C4-2B (cell line): ENCODE data around the gene SP5.

Experiments used
- ZFX ChIP-seq: fragments of 450-650 bp; IDR thresholded peaks from 2 replicates; pipeline ENCODE4 v1.6.1; 2017
- TF ChIP-seq, protein P1 (sequence below): fragments of 450-650 bp; conservative IDR thresholded peaks from 2 replicates; pipeline ENCODE4 v1.5.1; 2017; ENCODE audit warnings: mild to moderate bottlenecking

GRCh38 chr2:170739048-170739447, 23.9 kb downstream of the SP5 start:
- TF ChIP-seq, protein P1, sequence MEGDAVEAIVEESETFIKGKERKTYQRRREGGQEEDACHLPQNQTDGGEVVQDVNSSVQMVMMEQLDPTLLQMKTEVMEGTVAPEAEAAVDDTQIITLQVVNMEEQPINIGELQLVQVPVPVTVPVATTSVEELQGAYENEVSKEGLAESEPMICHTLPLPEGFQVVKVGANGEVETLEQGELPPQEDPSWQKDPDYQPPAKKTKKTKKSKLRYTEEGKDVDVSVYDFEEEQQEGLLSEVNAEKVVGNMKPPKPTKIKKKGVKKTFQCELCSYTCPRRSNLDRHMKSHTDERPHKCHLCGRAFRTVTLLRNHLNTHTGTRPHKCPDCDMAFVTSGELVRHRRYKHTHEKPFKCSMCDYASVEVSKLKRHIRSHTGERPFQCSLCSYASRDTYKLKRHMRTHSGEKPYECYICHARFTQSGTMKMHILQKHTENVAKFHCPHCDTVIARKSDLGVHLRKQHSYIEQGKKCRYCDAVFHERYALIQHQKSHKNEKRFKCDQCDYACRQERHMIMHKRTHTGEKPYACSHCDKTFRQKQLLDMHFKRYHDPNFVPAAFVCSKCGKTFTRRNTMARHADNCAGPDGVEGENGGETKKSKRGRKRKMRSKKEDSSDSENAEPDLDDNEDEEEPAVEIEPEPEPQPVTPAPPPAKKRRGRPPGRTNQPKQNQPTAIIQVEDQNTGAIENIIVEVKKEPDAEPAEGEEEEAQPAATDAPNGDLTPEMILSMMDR = no peak
- no peak for TF ChIP-seq ZFX
